A673 (cell line): Measurements from ENCODE around the gene MIER3. TPM values are rescaled to one million over a fixed set of nuclear protein-coding genes. Genes with fewer than 3 reads are reported as not detected.

Experiments
- BruUV-seq: library from RNA; stranded (reverse); fragments of 400-500 nt; replicated peaks from 2 replicates; lab custom pipeline; 2021; lab: Mats Ljungman, UMichigan
- CTCF ChIA-PET: fragments of 300-600 bp; sonication (Branson Sonifier 250); formaldehyde crosslinking; loops from one replicate; lab custom pipeline; 2022; ENCODE audit warnings: antibody characterized with exemption; lab: Charles Lee
- POLR2A ChIA-PET: fragments of 300-600 bp; sonication (Branson Sonifier 250); formaldehyde crosslinking; loops from one replicate; lab custom pipeline; 2022; ENCODE audit warnings: antibody characterized with exemption; ENCODE audit not compliant: low non-redundant PET; lab: Charles Lee
- DNase-seq: peaks from one replicate; pipeline ENCODE4 v3.0.0-alpha.2; 2015; ENCODE audit warnings: low spot score
- H3K27ac ChIP-seq: fragments of 200-600 bp; sonication (generic); 2 replicates; pipeline ENCODE4 v1.5.1; 2016; ENCODE audit warnings: mixed run types, low read depth, mild to moderate bottlenecking, mixed read lengths, antibody characterized with exemption, low read length; ENCODE audit not compliant: poor library complexity, severe bottlenecking
- H3K27me3 ChIP-seq: fragments of 200-600 bp; sonication (generic); replicated peaks from 2 replicates; pipeline ENCODE4 v1.6.1; 2017; ENCODE audit warnings: mixed run types, low read depth, mild to moderate bottlenecking, mixed read lengths, antibody characterized with exemption, low read length; ENCODE audit not compliant: insufficient read depth, poor library complexity
- H3K36me3 ChIP-seq: fragments of 200-600 bp; sonication (generic); 2 replicates; pipeline ENCODE4 v1.6.1; 2016; ENCODE audit warnings: mixed run types, mild to moderate bottlenecking, mixed read lengths, antibody characterized with exemption, low read length; ENCODE audit not compliant: insufficient read depth, poor library complexity, severe bottlenecking
- H3K4me1 ChIP-seq: fragments of 200-600 bp; sonication (generic); 2 replicates; pipeline ENCODE4 v1.6.1; 2017; ENCODE audit warnings: mixed run types, mild to moderate bottlenecking, mixed read lengths, antibody characterized with exemption, low read length; ENCODE audit not compliant: insufficient read depth, poor library complexity, severe bottlenecking
- H3K4me3 ChIP-seq: fragments of 200-600 bp; sonication (generic); 2 replicates; pipeline ENCODE4 v1.5.1; 2016; ENCODE audit warnings: low read depth, mixed run types, mild to moderate bottlenecking, mixed read lengths, low read length; ENCODE audit not compliant: poor library complexity, severe bottlenecking
- H3K9me3 ChIP-seq: fragments of 200-600 bp; sonication (generic); 2 replicates; pipeline ENCODE4 v1.6.1; 2016; ENCODE audit warnings: mixed run types, low read depth, mild to moderate bottlenecking, mixed read lengths, antibody characterized with exemption, low read length; ENCODE audit not compliant: poor library complexity, severe bottlenecking
- CTCF ChIP-seq: fragments of 300-800, 200-600 bp; sonication (generic); conservative IDR thresholded peaks from 2 replicates; pipeline ENCODE4 v1.5.1; 2017; ENCODE audit warnings: low read depth, mild to moderate bottlenecking, antibody characterized with exemption, low read length, moderate library complexity, mixed read lengths
- EZH2 ChIP-seq: fragments of 200-600 bp; sonication (generic); IDR thresholded peaks from 2 replicates; pipeline ENCODE4 v1.6.1; 2017; ENCODE audit warnings: borderline replicate concordance, low read depth, mild to moderate bottlenecking, mixed read lengths, antibody characterized with exemption, low read length; ENCODE audit not compliant: poor library complexity, severe bottlenecking
- intact Hi-C: fragments of 100-400 bp; cut with micrococcal nuclease; formaldehyde crosslinking; loops from one replicate; pipeline ENCODE4 v1.10.0; 2022; ENCODE audit not compliant: unreplicated experiment
- total RNA-seq: library from RNA; stranded (reverse); gene quantifications from 2 replicates; pipeline ENCODE4 v1.2.3, GENCODE V29; 2021

Gene MIER3
- total RNA-seq, 1 experiment from 2014 or later: 26.2 TPM

- no peak for DNase-seq
- Histone ChIP-seq H3K4me1 (no peaks in the 10 kb centered on the region), H3K4me3 (no peak overlapping the region), H3K27ac (no peak overlapping the region), H3K9me3 (no peaks in the 10 kb centered on the region), H3K27me3 (no peaks in the 10 kb centered on the region), H3K36me3 (no peaks in the 10 kb centered on the region)
- TF ChIP-seq EZH2 (no peak), CTCF (no peak)
- POLR2A ChIA-PET: no interaction called here
- intact Hi-C loops: no loop called here
- CTCF ChIA-PET: no interaction called here
- BruUV-seq: no TSS peak
These were observed 34.7 kb upstream of the MIER3 start for GRCh38 chr5:56986626-56986947.

- intact Hi-C loops: no loop called here
- Histone ChIP-seq H3K4me1 (no peaks in the 10 kb centered on the region), H3K9me3 (no peaks in the 10 kb centered on the region), H3K27me3 (no peaks in the 10 kb centered on the region), H3K27ac (no peak overlapping the region), H3K36me3 (no peaks in the 10 kb centered on the region), H3K4me3 (no peak overlapping the region)
- no TSS peak for BruUV-seq
- CTCF ChIA-PET: no interaction called here
- no peak for DNase-seq
- no peak for TF ChIP-seq EZH2
- TF ChIP-seq CTCF: no peak
- POLR2A ChIA-PET: no interaction called here
These were observed 34.2 kb upstream of the MIER3 start for GRCh38 chr5:56985936-56986625.

- no peak overlapping the region for H3K4me3 ChIP-seq
- intact Hi-C loops: no loop called here
- CTCF ChIA-PET: no interaction called here
- no peaks in the 10 kb centered on the region for H3K27me3 ChIP-seq
- no TSS peak for BruUV-seq
- H3K4me1 ChIP-seq: no peaks in the 10 kb centered on the region
- POLR2A ChIA-PET: no interaction called here
- H3K27ac ChIP-seq: no peak overlapping the region
- no peaks in the 10 kb centered on the region for H3K36me3 ChIP-seq
- no peaks in the 10 kb centered on the region for H3K9me3 ChIP-seq
- no peak for DNase-seq
- TF ChIP-seq EZH2 (no peak), CTCF (no peak)
These were observed 32.5 kb upstream of the MIER3 start for GRCh38 chr5:56984445-56984844.
